IMR-90 (cell line): ENCODE measurements around the gene CSNK1G2. TPM values are rescaled to one million over a fixed set of nuclear protein-coding genes. Genes with fewer than 3 reads are reported as not detected.

Source experiments
- ATAC-seq: fragments of 200-7000 bp; cut with Tn5 transposase; 2 replicates; pipeline ENCODE4 v1.9.1; 2020; ENCODE audit warnings: low read depth, mild to moderate bottlenecking, moderate library complexity
- BruUV-seq: library from RNA; stranded (reverse); fragments of 400-500 nt; replicated peaks from 2 replicates; lab custom pipeline; 2021; lab: Mats Ljungman, UMichigan
- CTCF ChIA-PET: fragments of 300-600 bp; formaldehyde crosslinking; extraction: SDS; loops from one replicate; lab custom pipeline; 2021; ENCODE audit warnings: antibody characterized with exemption; lab: Yijun Ruan, JAX
- POLR2A ChIA-PET: fragments of 300-600 bp; sonication (Branson Sonifier 250); formaldehyde crosslinking; loops from one replicate; lab custom pipeline; 2022; ENCODE audit warnings: antibody characterized with exemption; ENCODE audit not compliant: unreplicated experiment; lab: Charles Lee
- DNase-seq: peaks from one replicate; pipeline ENCODE4 v3.0.0; 2013
- H2AFZ ChIP-seq: replicated peaks from 2 replicates; pipeline ENCODE3; 2013; ENCODE audit warnings: low read length, mild to moderate bottlenecking; ENCODE audit not compliant: poor library complexity
- H2AK5ac ChIP-seq: 2 replicates; pipeline ENCODE4 v1.6.1; 2013; ENCODE audit warnings: low read depth, low read length, inconsistent platforms
- H2AK9ac ChIP-seq: replicated peaks from 2 replicates; pipeline ENCODE3; 2013; ENCODE audit warnings: mild to moderate bottlenecking, low read depth, low read length, moderate library complexity; ENCODE audit not compliant: poor library complexity
- H2BK120ac ChIP-seq: 2 replicates; pipeline ENCODE4 v1.6.1; 2013; ENCODE audit warnings: low read depth, low read length, inconsistent platforms
- H2BK15ac ChIP-seq: 3 replicates; pipeline ENCODE4 v1.6.1; 2013; ENCODE audit warnings: low read depth, low read length, inconsistent platforms
- H2BK20ac ChIP-seq: 2 replicates; pipeline ENCODE4 v1.6.1; 2013; ENCODE audit warnings: low read depth, mild to moderate bottlenecking, inconsistent platforms, low read length, moderate library complexity
- H2BK5ac ChIP-seq: 2 replicates; pipeline ENCODE4 v1.6.1; 2013; ENCODE audit warnings: mild to moderate bottlenecking, low read depth, low read length, inconsistent platforms; ENCODE audit not compliant: poor library complexity, severe bottlenecking
- H3K14ac ChIP-seq: replicated peaks from 2 replicates; pipeline ENCODE4 v1.6.1; 2013; ENCODE audit warnings: low read depth, low read length, inconsistent platforms
- H3K18ac ChIP-seq: 2 replicates; pipeline ENCODE4 v1.6.1; 2013; ENCODE audit warnings: low read depth, low read length, control low read depth
- H3K23ac ChIP-seq: 2 replicates; pipeline ENCODE4 v1.6.1; 2013; ENCODE audit warnings: low read depth, low read length, inconsistent platforms
- H3K27ac ChIP-seq: 2 replicates; pipeline ENCODE4 v1.5.1; 2013; ENCODE audit warnings: mild to moderate bottlenecking, control low read depth, low read length; ENCODE audit not compliant: insufficient read depth
- H3K27me3 ChIP-seq: 2 replicates; pipeline ENCODE4 v1.6.1; 2013; ENCODE audit warnings: low read length; ENCODE audit not compliant: control insufficient read depth, insufficient read depth
- H3K36me3 ChIP-seq: 2 replicates; pipeline ENCODE4 v1.6.1; 2013; ENCODE audit warnings: low read length, mixed read lengths; ENCODE audit not compliant: control insufficient read depth, insufficient read depth
- H3K4ac ChIP-seq: 2 replicates; pipeline ENCODE4 v1.6.1; 2013; ENCODE audit warnings: low read depth, low read length, inconsistent platforms
- H3K4me1 ChIP-seq: 2 replicates; pipeline ENCODE4 v1.6.1; 2013; ENCODE audit warnings: low read length, mixed read lengths; ENCODE audit not compliant: control insufficient read depth, insufficient read depth
- H3K4me2 ChIP-seq: 2 replicates; pipeline ENCODE4 v1.6.1; 2013; ENCODE audit warnings: low read depth, mild to moderate bottlenecking, control low read depth, low read length, moderate library complexity
- H3K4me3 ChIP-seq: 2 replicates; pipeline ENCODE4 v1.5.1; 2013; ENCODE audit warnings: low read depth, mild to moderate bottlenecking, control low read depth, low read length, moderate library complexity; ENCODE audit not compliant: insufficient read depth
- H3K56ac ChIP-seq: 2 replicates; pipeline ENCODE4 v1.6.1; 2013; ENCODE audit warnings: low read length, inconsistent platforms; ENCODE audit not compliant: insufficient read depth; ENCODE audit errors: extremely low read depth
- H3K79me1 ChIP-seq, 2 experiments: 2 replicates each; pipeline ENCODE4 v1.6.1; 2013; ENCODE audit warnings: low read length in 2 of 2, inconsistent platforms in 1 of 2, low read depth in 1 of 2
- H3K9ac ChIP-seq: 2 replicates; pipeline ENCODE4 v1.6.1; 2013; ENCODE audit warnings: low read depth, low read length, control low read depth
- H3K9me1 ChIP-seq: 2 replicates; pipeline ENCODE4 v1.6.1; 2013; ENCODE audit warnings: low read length, inconsistent platforms; ENCODE audit not compliant: insufficient read depth
- H3K9me3 ChIP-seq: 2 replicates; pipeline ENCODE4 v1.6.1; 2013; ENCODE audit warnings: low read length; ENCODE audit not compliant: control insufficient read depth, insufficient read depth
- H4K20me1 ChIP-seq: 2 replicates; pipeline ENCODE4 v1.6.1; 2013; ENCODE audit warnings: low read length, inconsistent platforms; ENCODE audit not compliant: insufficient read depth
- H4K5ac ChIP-seq: 2 replicates; pipeline ENCODE4 v1.6.1; 2013; ENCODE audit warnings: mild to moderate bottlenecking, low read depth, low read length, control low read depth
- H4K8ac ChIP-seq, 2 experiments: 2 replicates each; pipeline ENCODE4 v1.6.1; 2013; ENCODE audit warnings: low read depth in 2 of 2, low read length in 2 of 2, control low read depth in 1 of 2, inconsistent platforms in 1 of 2
- H4K91ac ChIP-seq: 2 replicates; pipeline ENCODE4 v1.6.1; 2013; ENCODE audit warnings: low read depth, low read length, inconsistent platforms; ENCODE audit not compliant: insufficient read depth
- BHLHE40 ChIP-seq: fragments of 150-350 bp; IDR thresholded peaks from 2 replicates; pipeline ENCODE4 v1.6.1; 2016; ENCODE audit warnings: mild to moderate bottlenecking, low read depth, low read length
- CEBPB ChIP-seq: IDR thresholded peaks from 2 replicates; pipeline ENCODE4 v1.6.1; 2012; ENCODE audit warnings: low read depth, low read length, improper control_type of control experiment
- CHD1 ChIP-seq: IDR thresholded peaks from 2 replicates; pipeline ENCODE4 v1.6.1; 2012; ENCODE audit warnings: low read depth, low read length, improper control_type of control experiment
- ELK1 ChIP-seq: fragments of 150-350 bp; IDR thresholded peaks from 2 replicates; pipeline ENCODE4 v1.6.1; 2016; ENCODE audit warnings: low read depth, mild to moderate bottlenecking, low read length, moderate library complexity, borderline replicate concordance
- FOS ChIP-seq: fragments of 150-350 bp; IDR thresholded peaks from 2 replicates; pipeline ENCODE4 v1.6.1; 2016; ENCODE audit warnings: low read depth, low read length
- MAFK ChIP-seq: IDR thresholded peaks from 2 replicates; pipeline ENCODE4 v1.6.1; 2012; ENCODE audit warnings: low read depth, low read length, improper control_type of control experiment
- MAZ ChIP-seq: IDR thresholded peaks from 2 replicates; pipeline ENCODE4 v1.6.1; 2012; ENCODE audit warnings: low read depth, mild to moderate bottlenecking, low read length, improper control_type of control experiment, moderate library complexity, borderline replicate concordance
- MXI1 ChIP-seq: IDR thresholded peaks from 2 replicates; pipeline ENCODE4 v1.6.1; 2012; ENCODE audit warnings: low read depth, mild to moderate bottlenecking, low read length, moderate library complexity, borderline replicate concordance
- NFE2L2 ChIP-seq: fragments of 150-350 bp; IDR thresholded peaks from 2 replicates; pipeline ENCODE4 v1.6.1; 2016; ENCODE audit warnings: low read depth, mild to moderate bottlenecking, low read length
- POLR2A ChIP-seq: IDR thresholded peaks from 2 replicates; pipeline ENCODE4 v1.6.1; 2012; ENCODE audit warnings: mild to moderate bottlenecking, low read depth, low read length
- RAD21 ChIP-seq: IDR thresholded peaks from 2 replicates; pipeline ENCODE4 v1.6.1; 2012; ENCODE audit warnings: low read length, improper control_type of control experiment
- RFX5 ChIP-seq: IDR thresholded peaks from 2 replicates; pipeline ENCODE4 v1.8.0; 2012; ENCODE audit warnings: low read depth, mild to moderate bottlenecking, low read length, moderate library complexity
- WGBS, 2 experiments: methylation state at CpG; one replicate each; pipeline versions ENCODE4 v1.1.5 to v1.1.7; 2013; ENCODE audit warnings: missing lambda C conversion rate in 2 of 2; ENCODE audit not compliant: insufficient read length in 1 of 2; ENCODE audit errors: extremely low coverage in 2 of 2; 5-methylcytosine and 5-hydroxymethylcytosine counted together
- dilution Hi-C: fragments of 300-500 bp; cut with HindIII; formaldehyde crosslinking; loops from one replicate; pipeline ENCODE4 v1.14.3; 2018; ENCODE audit warnings: low sequenced_read_pairs; ENCODE audit not compliant: unreplicated experiment
- in situ Hi-C: fragments of 300-500 bp; cut with MboI; formaldehyde crosslinking; loops from 3 replicates; pipeline ENCODE4 v1.14.3; 2019; ENCODE audit warnings: low sequenced_read_pairs, inconsistent platforms, mixed read lengths
- intact Hi-C: fragments of 100-400 bp; cut with micrococcal nuclease; formaldehyde crosslinking; loops from 2 replicates; pipeline ENCODE4 v1.10.0; 2022
- polyA plus RNA-seq, 3 experiments: library from polyadenylated mRNA; depleted of rRNA; stranded (reverse); fragments of >200 nt; gene quantifications; 2 replicates each; pipeline ENCODE4 v1.2.3, GENCODE V29; 2012; ENCODE audit warnings: low replicate concordance in 1 of 3
- total RNA-seq: library from RNA; depleted of rRNA; stranded (reverse); fragments of >200 nt; gene quantifications from 2 replicates; pipeline ENCODE4 v1.2.3, GENCODE V29; 2012
- TF ChIP-seq, protein P1 (sequence below): fragments of 150-350 bp; IDR thresholded peaks from 2 replicates; pipeline ENCODE4 v1.6.1; 2017; ENCODE audit warnings: mild to moderate bottlenecking, antibody characterized with exemption, low read length, low read depth
- TF ChIP-seq, protein P2 (sequence below): conservative IDR thresholded peaks from 2 replicates; pipeline ENCODE4 v1.5.1; 2012; ENCODE audit warnings: mild to moderate bottlenecking, low read depth, low read length, improper control_type of control experiment

Gene CSNK1G2
- total and polyA plus RNA-seq, 2 of the 4 experiments (the other 2 are of a cell fraction) = 38.0 to 96.3 TPM

DNA sequence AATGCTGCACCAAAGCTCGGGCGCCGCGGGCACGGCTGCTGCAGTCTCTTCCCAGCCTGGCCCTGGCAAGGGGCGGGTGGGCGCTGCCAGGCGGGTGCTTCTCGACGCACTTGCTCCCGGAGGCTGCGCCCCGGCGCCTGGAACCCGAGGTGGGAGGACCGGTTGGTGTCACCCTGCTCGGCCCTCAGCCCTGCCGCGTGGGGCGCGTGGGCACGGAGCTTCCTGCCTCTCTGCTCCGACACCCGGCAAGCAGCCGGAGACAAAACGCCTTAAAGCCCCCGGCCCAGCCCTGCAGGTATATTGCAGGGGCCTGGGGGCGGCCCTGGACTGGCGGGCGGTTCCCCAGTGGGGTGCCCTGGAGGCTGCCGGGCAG lies 39.8 kb downstream of the CSNK1G2 start:
- no peak overlapping the region for H2BK15ac ChIP-seq
- H3K4me1 ChIP-seq = no peaks in the 10 kb centered on the region
- WGBS, 2 experiments = 99% methylated on average over 21 of the region's 31 CpGs; no CpG with 5 or more reads in 1 of the 2 experiments
- no peak overlapping the region for H2BK5ac ChIP-seq
- H4K5ac ChIP-seq = no peak overlapping the region
- POLR2A ChIA-PET = no interaction called here
- H2BK120ac ChIP-seq = no peak overlapping the region
- H3K27me3 ChIP-seq = no peaks in the 10 kb centered on the region
- no peak overlapping the region for H2AFZ ChIP-seq
- H3K18ac ChIP-seq = no peak overlapping the region
- no peak for DNase-seq
- no peak overlapping the region for H3K4me2 ChIP-seq
- no peak overlapping the region for H3K23ac ChIP-seq
- no peak overlapping the region for H3K27ac ChIP-seq
- no peaks in the 10 kb centered on the region; the same call in 1 of the 2 replicates for H3K9me1 ChIP-seq
- no peak overlapping the region for H3K14ac ChIP-seq
- peaks cover 0 to 22% of the 10 kb centered on the region in 2 experiments; a peak in 3 of 4 replicates for H3K79me1 ChIP-seq
- no peaks in the 10 kb centered on the region for H3K9me3 ChIP-seq
- peaks cover 49% of the 10 kb centered on the region for H3K36me3 ChIP-seq
- dilution Hi-C loops = no loop called here
- no peak overlapping the region for H2AK9ac ChIP-seq
- no peak overlapping the region for H4K8ac ChIP-seq
- in situ Hi-C loops = no loop called here
- no peak overlapping the region for H3K56ac ChIP-seq
- no peak overlapping the region for H2BK20ac ChIP-seq
- no peak overlapping the region for H4K91ac ChIP-seq
- BruUV-seq = no TSS peak
- no peak overlapping the region for H3K4me3 ChIP-seq
- CTCF ChIA-PET = no interaction called here
- no peak overlapping the region for H3K4ac ChIP-seq
- H4K20me1 ChIP-seq = peaks cover 25% of the 10 kb centered on the region
- H2AK5ac ChIP-seq = no peak overlapping the region
- ATAC-seq = no peak
- intact Hi-C loops = no loop called here
- TF ChIP-seq CHD1 = no peak
- TF ChIP-seq MXI1 = no peak
- TF ChIP-seq RAD21 = no peak
- TF ChIP-seq, protein P1, sequence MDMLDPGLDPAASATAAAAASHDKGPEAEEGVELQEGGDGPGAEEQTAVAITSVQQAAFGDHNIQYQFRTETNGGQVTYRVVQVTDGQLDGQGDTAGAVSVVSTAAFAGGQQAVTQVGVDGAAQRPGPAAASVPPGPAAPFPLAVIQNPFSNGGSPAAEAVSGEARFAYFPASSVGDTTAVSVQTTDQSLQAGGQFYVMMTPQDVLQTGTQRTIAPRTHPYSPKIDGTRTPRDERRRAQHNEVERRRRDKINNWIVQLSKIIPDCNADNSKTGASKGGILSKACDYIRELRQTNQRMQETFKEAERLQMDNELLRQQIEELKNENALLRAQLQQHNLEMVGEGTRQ = no peak
- TF ChIP-seq MAZ = no peak
- no peak for TF ChIP-seq BHLHE40
- no peak for TF ChIP-seq POLR2A
- no peak for TF ChIP-seq MAFK
- no peak for TF ChIP-seq NFE2L2
- TF ChIP-seq CEBPB = no peak
- TF ChIP-seq RFX5 = no peak
- TF ChIP-seq, protein P2, sequence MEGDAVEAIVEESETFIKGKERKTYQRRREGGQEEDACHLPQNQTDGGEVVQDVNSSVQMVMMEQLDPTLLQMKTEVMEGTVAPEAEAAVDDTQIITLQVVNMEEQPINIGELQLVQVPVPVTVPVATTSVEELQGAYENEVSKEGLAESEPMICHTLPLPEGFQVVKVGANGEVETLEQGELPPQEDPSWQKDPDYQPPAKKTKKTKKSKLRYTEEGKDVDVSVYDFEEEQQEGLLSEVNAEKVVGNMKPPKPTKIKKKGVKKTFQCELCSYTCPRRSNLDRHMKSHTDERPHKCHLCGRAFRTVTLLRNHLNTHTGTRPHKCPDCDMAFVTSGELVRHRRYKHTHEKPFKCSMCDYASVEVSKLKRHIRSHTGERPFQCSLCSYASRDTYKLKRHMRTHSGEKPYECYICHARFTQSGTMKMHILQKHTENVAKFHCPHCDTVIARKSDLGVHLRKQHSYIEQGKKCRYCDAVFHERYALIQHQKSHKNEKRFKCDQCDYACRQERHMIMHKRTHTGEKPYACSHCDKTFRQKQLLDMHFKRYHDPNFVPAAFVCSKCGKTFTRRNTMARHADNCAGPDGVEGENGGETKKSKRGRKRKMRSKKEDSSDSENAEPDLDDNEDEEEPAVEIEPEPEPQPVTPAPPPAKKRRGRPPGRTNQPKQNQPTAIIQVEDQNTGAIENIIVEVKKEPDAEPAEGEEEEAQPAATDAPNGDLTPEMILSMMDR = no peak
- no peak for TF ChIP-seq FOS
- TF ChIP-seq ELK1 = no peak
- no peak overlapping the region for H3K9ac ChIP-seq
